HepG2 (cell line): ENCODE measurements around the gene ST6GALNAC3. TPM values are rescaled to one million over a fixed set of nuclear protein-coding genes. Genes with fewer than 3 reads are reported as not detected.

Experiments
- ATAC-seq: fragments of 200-7000 bp; cut with Tn5 transposase; 3 replicates; pipeline ENCODE4 v1.9.1; 2020; ENCODE audit warnings: mild to moderate bottlenecking, moderate library complexity
- BruUV-seq: library from RNA; stranded (reverse); fragments of 400-500 nt; replicated peaks from 2 replicates; lab custom pipeline; 2021; lab: Mats Ljungman, UMichigan
- CTCF ChIA-PET: fragments of 300-600 bp; formaldehyde crosslinking; extraction: SDS; loops from one replicate; lab custom pipeline; 2021; ENCODE audit warnings: low total read pairs, inconsistent platforms, low intra/inter-chr PET ratio; lab: Yijun Ruan, JAX
- POLR2A ChIA-PET: fragments of 350-600 bp; sonication (Branson Sonifier 250); formaldehyde crosslinking; loops from one replicate; lab custom pipeline; 2020; ENCODE audit warnings: antibody characterized with exemption, inconsistent platforms; lab: Yijun Ruan, JAX
- DNase-seq: peaks from one replicate; pipeline ENCODE4 v3.0.0-alpha.2; 2015; ENCODE audit warnings: low spot score
- FAIRE-seq: peaks from 3 replicates; lab custom pipeline; 2011; peaks lifted over from hg19 to GRCh38; lab: Jason Lieb, UNC
- H2AFZ ChIP-seq: one replicate; pipeline ENCODE4 v1.6.1; 2011; ENCODE audit warnings: low read length, inconsistent platforms
- H3K27ac ChIP-seq: fragments of 300-600 bp; 3 replicates; pipeline ENCODE4 v1.8.0; 2011; ENCODE audit warnings: mixed run types, mild to moderate bottlenecking, mixed read lengths, low read length, inconsistent platforms; ENCODE audit not compliant: insufficient read depth; ENCODE audit errors: extremely low read length
- H3K27me3 ChIP-seq, 2 experiments: fragments of 200-600 bp in 1 of 2; 2 replicates in 1 of 2; 3 replicates in 1 of 2; pipeline versions ENCODE4 v1.6.0 to v1.8.0; 2011; ENCODE audit warnings: low read length in 2 of 2, mild to moderate bottlenecking in 2 of 2, moderate library complexity in 2 of 2, inconsistent platforms in 1 of 2; ENCODE audit not compliant: insufficient read depth in 2 of 2, control insufficient read depth in 1 of 2
- H3K36me3 ChIP-seq, 2 experiments: fragments of 200-600 bp in 1 of 2; replicated peaks in 1 of 2; 2 replicates in 1 of 2; 3 replicates in 1 of 2; pipeline versions ENCODE4 v1.5.1 to v1.8.0; 2011; ENCODE audit warnings: low read length in 2 of 2, inconsistent platforms in 1 of 2; ENCODE audit not compliant: insufficient read depth in 2 of 2, control insufficient read depth in 1 of 2
- H3K4me1 ChIP-seq: 2 replicates; pipeline ENCODE4 v1.5.1; 2012; ENCODE audit warnings: low read length, inconsistent platforms; ENCODE audit not compliant: insufficient read depth
- H3K4me2 ChIP-seq: 2 replicates; pipeline ENCODE4 v1.6.0; 2011; ENCODE audit warnings: low read depth, low read length, inconsistent platforms
- H3K4me3 ChIP-seq, 3 experiments: fragments of 200-600 bp in 1 of 3; sonication (generic), shearing (Covaris generic) in 1 of 3; replicated peaks in 1 of 3; 2 replicates each; pipeline ENCODE4 v1.5.1; 2011 to 2016; ENCODE audit warnings: low read length in 3 of 3, inconsistent platforms in 2 of 3, low read depth in 2 of 3, mild to moderate bottlenecking in 2 of 3, control low read depth in 1 of 3, mixed read lengths in 1 of 3; ENCODE audit not compliant: insufficient read depth in 1 of 3
- H3K79me2 ChIP-seq: one replicate; pipeline ENCODE4 v1.6.1; 2011; ENCODE audit warnings: low read length, inconsistent platforms; ENCODE audit not compliant: insufficient read depth
- H3K9ac ChIP-seq: 2 replicates; pipeline ENCODE4 v1.6.0; 2011; ENCODE audit warnings: mild to moderate bottlenecking, low read depth, low read length, inconsistent platforms; ENCODE audit not compliant: insufficient read depth
- H3K9me3 ChIP-seq: 2 replicates; pipeline ENCODE4 v1.5.1; 2012; ENCODE audit warnings: mild to moderate bottlenecking, low read length
- H4K20me1 ChIP-seq: 2 replicates; pipeline ENCODE4 v1.6.0; 2011; ENCODE audit warnings: inconsistent platforms, mild to moderate bottlenecking, low read length, moderate library complexity; ENCODE audit not compliant: insufficient read depth
- ATF7-NPFF ChIP-seq: sonication (generic); formaldehyde crosslinking; IDR thresholded peaks from 2 replicates; pipeline ENCODE4 v1.8.1; 2023; ENCODE audit warnings: mild to moderate bottlenecking, low read depth, missing genetic modification reagents, moderate library complexity
- BRCA1 ChIP-seq: sonication (generic); formaldehyde crosslinking; IDR thresholded peaks from 2 replicates; pipeline ENCODE4 v1.4.0; 2020; ENCODE audit warnings: missing genetic modification reagents
- CEBPG ChIP-seq: IDR thresholded peaks from 2 replicates; pipeline ENCODE4 v1.6.1; 2016
- DNMT1 ChIP-seq: sonication (generic); formaldehyde crosslinking; IDR thresholded peaks from 2 replicates; pipeline ENCODE4 v1.5.1; 2020; ENCODE audit warnings: mild to moderate bottlenecking, missing genetic modification reagents
- DNMT3B ChIP-seq: conservative IDR thresholded peaks from 2 replicates; pipeline ENCODE4 v1.6.1; 2016; ENCODE audit warnings: missing biosample characterization, control low read depth
- HIVEP1 ChIP-seq: sonication (generic); formaldehyde crosslinking; IDR thresholded peaks from 2 replicates; pipeline ENCODE4 v1.4.0; 2020; ENCODE audit warnings: mild to moderate bottlenecking, missing genetic modification reagents
- NFRKB ChIP-seq: fragments of 450-650 bp; IDR thresholded peaks from 2 replicates; pipeline ENCODE4 v1.6.1; 2017
- ONECUT2 ChIP-seq: sonication (generic); formaldehyde crosslinking; IDR thresholded peaks from 2 replicates; pipeline ENCODE4 v1.4.0; 2020; ENCODE audit warnings: missing genetic modification reagents
- PCBP2 ChIP-seq: fragments of 200-400 bp; formaldehyde crosslinking; optimal IDR thresholded peaks from 2 replicates; pipeline ENCODE3; 2018; ENCODE audit warnings: low read length, low read depth; ENCODE audit not compliant: poor library complexity, severe bottlenecking
- PRPF4 ChIP-seq: fragments of 200-400 bp; formaldehyde crosslinking; IDR thresholded peaks from 2 replicates; pipeline ENCODE4 v1.6.1; 2016; ENCODE audit warnings: low read length, low read depth; ENCODE audit not compliant: poor library complexity, severe bottlenecking
- SP140L ChIP-seq: sonication (generic); formaldehyde crosslinking; IDR thresholded peaks from 2 replicates; pipeline ENCODE4 v1.4.0; 2020; ENCODE audit warnings: missing genetic modification reagents, borderline replicate concordance
- ZFP36 ChIP-seq: fragments of 150-350 bp; IDR thresholded peaks from 2 replicates; pipeline ENCODE4 v1.6.1; 2018; ENCODE audit warnings: borderline replicate concordance, low read length, low read depth; ENCODE audit not compliant: partially characterized antibody
- ZNF335 ChIP-seq: sonication (generic); formaldehyde crosslinking; IDR thresholded peaks from 2 replicates; pipeline ENCODE4 v1.4.0; 2020; ENCODE audit warnings: missing genetic modification reagents
- ZNF510 ChIP-seq: sonication (generic); formaldehyde crosslinking; IDR thresholded peaks from 2 replicates; pipeline ENCODE4 v1.4.0; 2020; ENCODE audit warnings: low read depth, mild to moderate bottlenecking, missing genetic modification reagents
- ZNF607 ChIP-seq: sonication (generic); formaldehyde crosslinking; IDR thresholded peaks from 2 replicates; pipeline ENCODE4 v1.5.1; 2020; ENCODE audit warnings: missing genetic modification reagents, mild to moderate bottlenecking, borderline replicate concordance
- ZZZ3 ChIP-seq: sonication (generic); formaldehyde crosslinking; IDR thresholded peaks from 2 replicates; pipeline ENCODE4 v1.4.0; 2020; ENCODE audit warnings: missing genetic modification reagents, mild to moderate bottlenecking, borderline replicate concordance
- WGBS: methylation state at CpG from one replicate; pipeline ENCODE4 v1.1.6; 2017; ENCODE audit warnings: low lambda C conversion rate; 5-methylcytosine and 5-hydroxymethylcytosine counted together
- in situ Hi-C: cut with HindIII; loops from 2 replicates; pipeline ENCODE4 v1.10.0; 2017; ENCODE audit warnings: low pct_unique_long_range_greater_than_20kb; ENCODE audit not compliant: extremely low pct_ligation_motif_present
- intact Hi-C: fragments of 100-400 bp; cut with micrococcal nuclease; formaldehyde crosslinking; loops from one replicate; pipeline ENCODE4 v1.10.0; 2022; ENCODE audit not compliant: unreplicated experiment
- polyA plus RNA-seq, 8 experiments: library from polyadenylated mRNA; depleted of rRNA in 3 of 8; stranded (reverse) in 7 of 8; unstranded in 1 of 8; fragments of >200 nt; fragmentation: Illumina TruSeq in 4 of 8; extraction: Trizol in 4 of 8; gene quantifications; 2 replicates each; pipeline versions ENCODE4 v1.2.1 to v1.2.3, GENCODE V29; 2011 to 2016; ENCODE audit warnings: low read depth in 4 of 8, missing spikeins in 1 of 8, mixed read lengths in 1 of 8; ENCODE audit not compliant: insufficient read depth in 1 of 8
- total RNA-seq, 5 experiments: library from RNA; depleted of rRNA; stranded (reverse); fragments of >200 nt; fragmentation: Illumina TruSeq; extraction: Trizol; gene quantifications; 2 replicates each; pipeline ENCODE4 v1.2.3, GENCODE V29; 2016; ENCODE audit warnings: low read depth in 1 of 5
- TF ChIP-seq, protein P1 (sequence below): sonication (generic); formaldehyde crosslinking; IDR thresholded peaks from 2 replicates; pipeline ENCODE4 v1.5.0; 2020; ENCODE audit warnings: mild to moderate bottlenecking, missing genetic modification reagents
- TF ChIP-seq, protein P2 (sequence below): sonication (generic); formaldehyde crosslinking; IDR thresholded peaks from 2 replicates; pipeline ENCODE4 v1.5.1; 2020; ENCODE audit warnings: mild to moderate bottlenecking, moderate library complexity, missing genetic modification reagents
- TF ChIP-seq, protein P3 (sequence below): sonication (generic); formaldehyde crosslinking; IDR thresholded peaks from 2 replicates; pipeline ENCODE4 v1.4.0; 2020; ENCODE audit warnings: mild to moderate bottlenecking, missing genetic modification reagents

Gene ST6GALNAC3
- total and polyA plus RNA-seq, 2 of the 13 experiments (the other 11 are each of a cell fraction or from before 2014, with no cell fraction given) = not detected

DNA sequence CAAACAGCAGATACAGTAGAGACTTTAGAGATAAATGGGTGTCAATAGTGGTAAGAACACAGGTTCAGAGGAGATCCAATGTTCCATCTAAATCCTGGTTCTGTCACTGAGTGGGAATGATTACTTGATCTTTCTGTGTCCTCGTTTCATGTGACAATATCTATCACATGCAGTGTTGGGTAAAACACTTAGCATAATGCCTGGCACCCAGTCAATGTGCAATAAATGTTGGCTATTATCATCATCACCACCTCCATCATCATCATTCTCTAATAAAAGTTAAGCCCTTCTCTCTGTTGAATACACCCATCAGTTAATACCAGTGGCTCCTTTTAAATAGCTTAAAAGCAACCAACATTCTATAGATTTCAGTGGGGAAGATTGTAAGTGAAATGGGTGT, 184.7 kb downstream of the ST6GALNAC3 start:
- in situ Hi-C loops = no loop called here
- Histone ChIP-seq H3K4me1 (no peaks in the 10 kb centered on the region), H3K9ac (no peak overlapping the region), H2AFZ (no peak overlapping the region), H3K36me3 (no peaks in the 10 kb centered on the region)
- POLR2A ChIA-PET = no interaction called here
- TF ChIP-seq SP140L (CRISPR knock-in tag) = no peak
- no peak for TF ChIP-seq PRPF4
- no peak for TF ChIP-seq DNMT3B (CRISPR knock-in tag)
- TF ChIP-seq BRCA1 (CRISPR knock-in tag) = no peak
- TF ChIP-seq ATF7-NPFF (CRISPR knock-in tag) = no peak
- TF ChIP-seq, protein P1, sequence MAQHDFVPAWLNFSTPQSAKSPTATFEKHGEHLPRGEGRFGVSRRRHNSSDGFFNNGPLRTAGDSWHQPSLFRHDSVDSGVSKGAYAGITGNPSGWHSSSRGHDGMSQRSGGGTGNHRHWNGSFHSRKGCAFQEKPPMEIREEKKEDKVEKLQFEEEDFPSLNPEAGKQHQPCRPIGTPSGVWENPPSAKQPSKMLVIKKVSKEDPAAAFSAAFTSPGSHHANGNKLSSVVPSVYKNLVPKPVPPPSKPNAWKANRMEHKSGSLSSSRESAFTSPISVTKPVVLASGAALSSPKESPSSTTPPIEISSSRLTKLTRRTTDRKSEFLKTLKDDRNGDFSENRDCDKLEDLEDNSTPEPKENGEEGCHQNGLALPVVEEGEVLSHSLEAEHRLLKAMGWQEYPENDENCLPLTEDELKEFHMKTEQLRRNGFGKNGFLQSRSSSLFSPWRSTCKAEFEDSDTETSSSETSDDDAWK (CRISPR knock-in tag) = no peak
- TF ChIP-seq CEBPG (CRISPR knock-in tag) = no peak
- no peak for TF ChIP-seq ZZZ3
- no peak for TF ChIP-seq NFRKB
- no peak for TF ChIP-seq ONECUT2 (CRISPR knock-in tag)
- no peak for TF ChIP-seq ZFP36
- TF ChIP-seq ZNF607 (CRISPR knock-in tag) = no peak
- TF ChIP-seq PCBP2 = no peak
- TF ChIP-seq, protein P2, sequence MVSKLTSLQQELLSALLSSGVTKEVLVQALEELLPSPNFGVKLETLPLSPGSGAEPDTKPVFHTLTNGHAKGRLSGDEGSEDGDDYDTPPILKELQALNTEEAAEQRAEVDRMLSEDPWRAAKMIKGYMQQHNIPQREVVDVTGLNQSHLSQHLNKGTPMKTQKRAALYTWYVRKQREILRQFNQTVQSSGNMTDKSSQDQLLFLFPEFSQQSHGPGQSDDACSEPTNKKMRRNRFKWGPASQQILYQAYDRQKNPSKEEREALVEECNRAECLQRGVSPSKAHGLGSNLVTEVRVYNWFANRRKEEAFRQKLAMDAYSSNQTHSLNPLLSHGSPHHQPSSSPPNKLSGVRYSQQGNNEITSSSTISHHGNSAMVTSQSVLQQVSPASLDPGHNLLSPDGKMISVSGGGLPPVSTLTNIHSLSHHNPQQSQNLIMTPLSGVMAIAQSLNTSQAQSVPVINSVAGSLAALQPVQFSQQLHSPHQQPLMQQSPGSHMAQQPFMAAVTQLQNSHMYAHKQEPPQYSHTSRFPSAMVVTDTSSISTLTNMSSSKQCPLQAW (CRISPR knock-in tag) = no peak
- TF ChIP-seq ZNF510 (CRISPR knock-in tag) = no peak
- TF ChIP-seq DNMT1 (CRISPR knock-in tag) = no peak
- TF ChIP-seq ZNF335 = no peak
- TF ChIP-seq HIVEP1 (CRISPR knock-in tag) = no peak
- TF ChIP-seq, protein P3, sequence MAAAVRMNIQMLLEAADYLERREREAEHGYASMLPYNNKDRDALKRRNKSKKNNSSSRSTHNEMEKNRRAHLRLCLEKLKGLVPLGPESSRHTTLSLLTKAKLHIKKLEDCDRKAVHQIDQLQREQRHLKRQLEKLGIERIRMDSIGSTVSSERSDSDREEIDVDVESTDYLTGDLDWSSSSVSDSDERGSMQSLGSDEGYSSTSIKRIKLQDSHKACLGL = no peak
- TF ChIP-seq, all 625 proteins: peak for 0
- ATAC-seq (no peak), FAIRE-seq (no peak), DNase-seq (no peak)
- H3K27ac ChIP-seq = no peak overlapping the region
- no peak overlapping the region for H3K4me3 ChIP-seq
- no peaks in the 10 kb centered on the region for H3K79me2 ChIP-seq
- CTCF ChIA-PET = no interaction called here
- no peaks in the 10 kb centered on the region for H4K20me1 ChIP-seq
- H3K9me3 ChIP-seq = no peaks in the 10 kb centered on the region
- no peaks in the 10 kb centered on the region for H3K27me3 ChIP-seq
- no TSS peak for BruUV-seq
- intact Hi-C loops = no loop called here
- WGBS = 0% methylated on average over 1 of the region's 1 CpG
- no peak overlapping the region for H3K4me2 ChIP-seq
